Keratinocyte (primary cell): ENCODE results near the gene PRMT1. TPM values are rescaled to one million over a fixed set of nuclear protein-coding genes. Genes with fewer than 3 reads are reported as not detected.

Experiments
- DNase-seq: peaks from one replicate; pipeline ENCODE4 v3.0.0-alpha.2; 2011; ENCODE audit warnings: low read depth, missing footprints, low spot score
- FAIRE-seq: peaks from 2 replicates; lab custom pipeline; 2011; peaks lifted over from hg19 to GRCh38; lab: Jason Lieb, UNC
- H2AFZ ChIP-seq: 2 replicates; pipeline ENCODE4 v1.6.0; 2012; ENCODE audit warnings: low read length, control low read depth, inconsistent platforms; ENCODE audit not compliant: control insufficient read depth
- H3K27ac ChIP-seq: 2 replicates; pipeline ENCODE4 v1.5.1; 2011; ENCODE audit warnings: low read length; ENCODE audit not compliant: control insufficient read depth, insufficient read depth
- H3K27me3 ChIP-seq: 3 replicates; pipeline ENCODE4 v1.6.0; 2011; ENCODE audit warnings: low read length; ENCODE audit not compliant: control insufficient read depth, insufficient read depth; ENCODE audit errors: extremely low read depth
- H3K36me3 ChIP-seq, 2 experiments: 2 replicates in 1 of 2; 3 replicates in 1 of 2; pipeline ENCODE4 v1.5.1; 2011; ENCODE audit warnings: low read length in 2 of 2, mild to moderate bottlenecking in 1 of 2; ENCODE audit not compliant: control insufficient read depth in 2 of 2, insufficient read depth in 2 of 2; ENCODE audit errors: extremely low read depth in 1 of 2
- H3K4me1 ChIP-seq: 3 replicates; pipeline ENCODE4 v1.5.1; 2011; ENCODE audit warnings: low read length; ENCODE audit not compliant: control insufficient read depth, insufficient read depth; ENCODE audit errors: extremely low read depth
- H3K4me2 ChIP-seq: 3 replicates; pipeline ENCODE4 v1.6.0; 2011; ENCODE audit warnings: low read depth, low read length; ENCODE audit not compliant: control insufficient read depth, insufficient read depth; ENCODE audit errors: extremely low read depth
- H3K4me3 ChIP-seq, 3 experiments: fragments of 200-600 bp in 1 of 3; sonication (generic) in 1 of 3; 2 replicates in 2 of 3; 3 replicates in 1 of 3; pipeline ENCODE4 v1.5.1; 2011 to 2016; ENCODE audit warnings: low read length in 3 of 3, mild to moderate bottlenecking in 3 of 3, control low read depth in 2 of 3, inconsistent platforms in 1 of 3, low read depth in 1 of 3, mixed read lengths in 1 of 3, mixed run types in 1 of 3, moderate library complexity in 1 of 3; ENCODE audit not compliant: control insufficient read depth in 2 of 3, insufficient read depth in 2 of 3; ENCODE audit errors: extremely low read depth in 1 of 3
- H3K79me2 ChIP-seq: 2 replicates; pipeline ENCODE4 v1.6.0; 2012; ENCODE audit warnings: low read length; ENCODE audit not compliant: control insufficient read depth, insufficient read depth
- H3K9ac ChIP-seq: 3 replicates; pipeline ENCODE4 v1.6.0; 2011; ENCODE audit warnings: low read length; ENCODE audit not compliant: control insufficient read depth, insufficient read depth; ENCODE audit errors: extremely low read depth
- H3K9me1 ChIP-seq: 3 replicates; pipeline ENCODE4 v1.6.0; 2011; ENCODE audit warnings: low read length; ENCODE audit not compliant: control insufficient read depth, insufficient read depth; ENCODE audit errors: extremely low read depth
- H3K9me3 ChIP-seq: 2 replicates; pipeline ENCODE4 v1.5.1; 2012; ENCODE audit warnings: low read depth, low read length; ENCODE audit not compliant: control insufficient read depth
- H4K20me1 ChIP-seq: 3 replicates; pipeline ENCODE4 v1.6.0; 2011; ENCODE audit warnings: low read length; ENCODE audit not compliant: control insufficient read depth, insufficient read depth; ENCODE audit errors: extremely low read depth
- EZH2 ChIP-seq: IDR thresholded peaks from one replicate; pipeline ENCODE4 v1.6.1; 2012; ENCODE audit warnings: inconsistent platforms, mild to moderate bottlenecking, low read length, moderate library complexity
- dilution Hi-C: fragments of 300-500 bp; cut with MboI; formaldehyde crosslinking; loops from one replicate; pipeline ENCODE4 v1.7.0; 2020; ENCODE audit warnings: low sequenced_read_pairs; ENCODE audit not compliant: extremely low pct_ligation_motif_present
- polyA plus RNA-seq, 5 experiments: library from polyadenylated mRNA; depleted of rRNA in 3 of 5; stranded (reverse) in 3 of 5; stranded (forward) in 1 of 5; unstranded in 1 of 5; fragments of >200 nt; gene quantifications; 1 replicate in 1 of 5; 2 replicates in 3 of 5; 3 replicates in 1 of 5; pipeline versions ENCODE4 v1.2.1 to v1.2.3, GENCODE V29; 2011 to 2012; ENCODE audit warnings: missing spikeins in 2 of 5, low read depth in 1 of 5, low replicate concordance in 1 of 5
- TF ChIP-seq, protein P1 (sequence below), 3 experiments: IDR thresholded peaks in 1 of 3; conservative IDR thresholded peaks in 1 of 3; optimal IDR thresholded peaks in 1 of 3; 2 replicates in 2 of 3; 3 replicates in 1 of 3; pipeline versions ENCODE3 to v1.5.1; 2011; ENCODE audit warnings: low read length in 3 of 3, mild to moderate bottlenecking in 3 of 3, moderate library complexity in 2 of 3, control low read depth in 1 of 3, inconsistent platforms in 1 of 3; ENCODE audit not compliant: insufficient read depth in 2 of 3; ENCODE audit errors: extremely low read depth in 1 of 3

Gene PRMT1
- polyA plus RNA-seq, 1 donor (not counting 4 experiments of a cell fraction or from before 2014, with no cell fraction given) = 280 TPM

DNA sequence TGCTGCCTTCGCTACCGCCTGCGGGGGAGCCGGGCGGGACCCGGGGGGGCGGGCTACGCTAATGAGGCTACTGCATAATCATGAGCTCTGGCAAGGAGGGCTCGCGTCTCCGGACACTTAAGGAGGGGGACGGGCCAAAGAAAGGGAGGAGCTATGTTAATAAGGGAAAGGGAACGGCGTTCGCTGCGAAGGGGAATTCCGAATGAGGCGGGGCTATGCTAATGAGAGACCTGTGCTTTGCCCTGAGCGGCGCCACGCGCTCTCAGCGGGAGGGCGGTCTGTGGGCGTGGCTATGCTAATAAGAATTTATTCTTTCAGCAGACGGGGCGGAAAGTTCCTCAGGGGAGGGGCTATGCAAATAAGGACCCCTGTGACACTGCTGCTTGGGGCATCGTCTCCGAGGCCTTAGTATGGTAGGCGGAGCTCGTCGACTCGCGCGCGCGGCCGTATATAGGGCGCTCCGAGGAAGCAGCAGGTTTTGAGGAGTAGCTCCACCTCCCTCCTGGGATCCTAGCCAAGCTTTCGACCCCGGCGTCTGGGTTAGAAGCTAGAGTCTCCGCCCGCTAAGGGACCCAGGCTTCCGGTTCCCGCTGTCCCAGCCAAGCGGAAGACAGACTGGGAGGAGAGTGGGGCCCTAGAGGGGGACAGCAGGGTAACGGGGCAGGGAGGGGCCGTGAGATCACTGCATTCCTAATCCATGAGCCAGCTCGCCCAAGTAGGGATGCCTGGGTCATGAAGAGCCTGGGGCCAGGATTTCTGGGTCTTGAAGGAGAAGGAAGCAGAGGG is 36.8 kb upstream of the PRMT1 start, which contains the start of gene RRAS:
TSS of gene RRAS (minus strand) at position 31 of the 786 bp plus-strand sequence. CDS start 45 bp downstream, outside the sequence.
- peak within 1 kb of the TSS; percentile 99 for H3K4me2 ChIP-seq
- H3K27me3 ChIP-seq = no peaks in the 10 kb centered on the region
- dilution Hi-C loops = no loop called here
- H4K20me1 ChIP-seq = peaks cover 2% of the 10 kb centered on the region
- H3K79me2 ChIP-seq = peaks cover 54% of the 10 kb centered on the region
- H3K36me3 ChIP-seq = peaks cover 12% of the 10 kb centered on the region in 2 experiments
- peak; percentile 74 for FAIRE-seq
- peak; percentile 99 for DNase-seq
- H3K9me3 ChIP-seq = no peaks in the 10 kb centered on the region
- no peak within 1 kb of the TSS for H2AFZ ChIP-seq
- H3K4me3 ChIP-seq = peak within 1 kb of the TSS; percentile 71 to 93 (median 90)
- H3K4me1 ChIP-seq = peaks cover 24% of the 10 kb centered on the region
- H3K9ac ChIP-seq = peak within 1 kb of the TSS; percentile 100
- TF ChIP-seq, protein P1, sequence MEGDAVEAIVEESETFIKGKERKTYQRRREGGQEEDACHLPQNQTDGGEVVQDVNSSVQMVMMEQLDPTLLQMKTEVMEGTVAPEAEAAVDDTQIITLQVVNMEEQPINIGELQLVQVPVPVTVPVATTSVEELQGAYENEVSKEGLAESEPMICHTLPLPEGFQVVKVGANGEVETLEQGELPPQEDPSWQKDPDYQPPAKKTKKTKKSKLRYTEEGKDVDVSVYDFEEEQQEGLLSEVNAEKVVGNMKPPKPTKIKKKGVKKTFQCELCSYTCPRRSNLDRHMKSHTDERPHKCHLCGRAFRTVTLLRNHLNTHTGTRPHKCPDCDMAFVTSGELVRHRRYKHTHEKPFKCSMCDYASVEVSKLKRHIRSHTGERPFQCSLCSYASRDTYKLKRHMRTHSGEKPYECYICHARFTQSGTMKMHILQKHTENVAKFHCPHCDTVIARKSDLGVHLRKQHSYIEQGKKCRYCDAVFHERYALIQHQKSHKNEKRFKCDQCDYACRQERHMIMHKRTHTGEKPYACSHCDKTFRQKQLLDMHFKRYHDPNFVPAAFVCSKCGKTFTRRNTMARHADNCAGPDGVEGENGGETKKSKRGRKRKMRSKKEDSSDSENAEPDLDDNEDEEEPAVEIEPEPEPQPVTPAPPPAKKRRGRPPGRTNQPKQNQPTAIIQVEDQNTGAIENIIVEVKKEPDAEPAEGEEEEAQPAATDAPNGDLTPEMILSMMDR (optimal IDR thresholded peaks at IDR 0.05 in 1 of 3, IDR thresholded peaks at IDR 0.05 in 1 of 3, conservative IDR thresholded peaks at IDR 0.05 in 1 of 3; ENCODE audit: extremely low read depth in 1 of 3, insufficient read depth in 2 of 3, low read length in 3 of 3) = no peak
- no peak for TF ChIP-seq EZH2
- peak within 1 kb of the TSS; percentile 100 for H3K27ac ChIP-seq
- H3K9me1 ChIP-seq = no peaks in the 10 kb centered on the region

DNA sequence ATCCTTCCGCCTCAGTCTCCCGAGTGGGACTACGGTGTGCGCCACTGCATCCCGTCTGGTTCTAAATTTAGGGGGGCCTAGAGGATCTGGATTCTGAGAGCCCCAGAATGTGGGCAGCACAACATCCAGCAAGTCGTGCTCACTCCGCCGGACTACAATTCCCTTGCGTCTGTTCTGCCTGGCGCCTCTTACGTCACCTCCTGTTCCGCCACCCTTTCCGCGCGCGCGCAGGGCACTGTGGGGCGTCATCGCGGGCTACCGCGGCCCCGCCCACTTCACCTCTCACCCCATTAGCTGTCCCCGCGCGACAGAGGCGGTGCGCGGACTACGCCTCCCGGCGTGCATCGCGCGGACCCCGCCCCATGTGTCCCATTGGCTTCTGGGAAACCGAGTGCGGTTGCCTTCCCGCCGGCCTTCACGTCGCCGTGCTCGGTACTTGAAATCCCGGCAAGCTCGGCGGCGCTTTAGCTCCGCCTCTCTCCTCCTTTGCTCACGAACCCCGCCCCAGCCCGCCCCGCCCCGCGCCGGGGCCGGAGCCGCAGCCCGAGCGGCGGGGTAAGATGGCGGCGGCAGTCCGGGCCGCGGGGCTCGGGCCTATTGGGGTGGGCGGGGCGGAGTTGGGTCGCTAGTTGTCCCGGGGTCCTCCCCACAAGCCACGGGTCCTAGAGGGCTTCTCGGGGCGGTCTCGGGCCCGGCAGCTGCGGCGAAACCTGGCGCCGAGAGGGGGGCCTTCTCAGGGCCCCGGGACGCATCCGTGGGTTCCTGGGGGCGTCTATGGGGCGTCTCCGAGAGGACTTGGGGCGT is 35.2 kb upstream of the PRMT1 start, which contains the start of gene SCAF1:
TSS of gene SCAF1 (plus strand) at position 522 of the 804 bp plus-strand sequence. CDS start 2,818 bp downstream, outside the sequence.
- dilution Hi-C loops = no loop called here
- peak; percentile 75 for FAIRE-seq
- H3K9me3 ChIP-seq = no peaks in the 10 kb centered on the region
- no peaks in the 10 kb centered on the region for H3K9me1 ChIP-seq
- TF ChIP-seq, protein P1 (optimal IDR thresholded peaks at IDR 0.05 in 1 of 3, IDR thresholded peaks at IDR 0.05 in 1 of 3, conservative IDR thresholded peaks at IDR 0.05 in 1 of 3; ENCODE audit: extremely low read depth in 1 of 3, insufficient read depth in 2 of 3, low read length in 3 of 3) = no peak
- no peak for TF ChIP-seq EZH2
- H2AFZ ChIP-seq = peak within 1 kb of the TSS; percentile 53
- peak within 1 kb of the TSS; percentile 100 for H3K9ac ChIP-seq
- peaks cover 63% of the 10 kb centered on the region for H3K79me2 ChIP-seq
- H4K20me1 ChIP-seq = peaks cover 2% of the 10 kb centered on the region
- peaks cover 24% of the 10 kb centered on the region for H3K4me1 ChIP-seq
- H3K27ac ChIP-seq = peak within 1 kb of the TSS; percentile 100
- DNase-seq = peak; percentile 96
- H3K4me2 ChIP-seq = peak within 1 kb of the TSS; percentile 100
- H3K27me3 ChIP-seq = no peaks in the 10 kb centered on the region
- H3K36me3 ChIP-seq = peaks cover 13 to 15% of the 10 kb centered on the region in 2 experiments
- H3K4me3 ChIP-seq = peak within 1 kb of the TSS; percentile 85 to 100 (median 99)
